Measurements from ENCODE around the gene CFAP74. TPM values are rescaled to one million over a fixed set of nuclear protein-coding genes. Genes with fewer than 3 reads are reported as not detected.

Gene CFAP74
- total RNA-seq, 1 experiment from 2014 or later = not detected

- no peak overlapping the region for H3K9ac ChIP-seq (ENCODE audit: low read length)
- H3K9me2 ChIP-seq (replicated peaks; ENCODE audit: low read length) = no peaks in the 10 kb centered on the region
- H3K4me1 ChIP-seq (ENCODE audit: insufficient read depth, low read length) = no peaks in the 10 kb centered on the region
- peak; percentile 26; the same call in 1 of the 2 replicates for ATAC-seq
- CTCF ChIA-PET = no interaction called here
- no TSS peak for BruUV-seq (replicated peaks)
- no peaks in the 10 kb centered on the region for H3K79me2 ChIP-seq (ENCODE audit: low read length)
- H3K27me3 ChIP-seq (ENCODE audit: low read length) = no peaks in the 10 kb centered on the region
- no peaks in the 10 kb centered on the region for H4K20me1 ChIP-seq (ENCODE audit: low read length)
- H3K36me3 ChIP-seq (ENCODE audit: low read depth, low read length) = no peaks in the 10 kb centered on the region
- no peak overlapping the region for H3K27ac ChIP-seq (ENCODE audit: low read length)
- POLR2A ChIA-PET (ENCODE audit: unreplicated experiment) = no interaction called here
- H2AFZ ChIP-seq (ENCODE audit: low read length) = no peak overlapping the region
- H3K4me2 ChIP-seq (ENCODE audit: low read length) = no peak overlapping the region
- no peaks in the 10 kb centered on the region for H3F3A ChIP-seq (ENCODE audit: low read length, unreplicated experiment)
- no peak overlapping the region for H3K4me3 ChIP-seq (ENCODE audit: low read length)
- intact Hi-C loops (cut with micrococcal nuclease) = no loop called here
- no peak for DNase-seq
- TF ChIP-seq EZH2 (IDR thresholded peaks at IDR 0.05; ENCODE audit: low read length, unreplicated experiment) = no peak
- no peak for TF ChIP-seq CTCF (conservative IDR thresholded peaks at IDR 0.05; ENCODE audit: low read depth, low read length)
- TF ChIP-seq EZH2phosphoT487 (IDR thresholded peaks at IDR 0.05; ENCODE audit: borderline replicate concordance, low read length) = no peak
- no peaks in the 10 kb centered on the region for H3K9me3 ChIP-seq (ENCODE audit: low read length)
Observed at GRCh38 chr1:1928231-1929101, 75.1 kb downstream of the CFAP74 start.

GRCh38 chr1:1927751-1928150, 75.8 kb downstream of the CFAP74 start:
- ChIA-PET CTCF (no interaction called here), POLR2A (ENCODE audit: unreplicated experiment) (no interaction called here)
- Histone ChIP-seq H3K27ac (ENCODE audit: low read length) (no peak overlapping the region), H3F3A (ENCODE audit: low read length, unreplicated experiment) (no peaks in the 10 kb centered on the region), H3K9me3 (ENCODE audit: low read length) (no peaks in the 10 kb centered on the region), H3K27me3 (ENCODE audit: low read length) (no peaks in the 10 kb centered on the region), H3K9ac (ENCODE audit: low read length) (no peak overlapping the region), H3K4me1 (ENCODE audit: insufficient read depth, low read length) (no peaks in the 10 kb centered on the region), H2AFZ (ENCODE audit: low read length) (no peak overlapping the region), H3K4me2 (ENCODE audit: low read length) (no peak overlapping the region), H4K20me1 (ENCODE audit: low read length) (no peaks in the 10 kb centered on the region), H3K36me3 (ENCODE audit: low read depth, low read length) (no peaks in the 10 kb centered on the region), H3K4me3 (ENCODE audit: low read length) (no peak overlapping the region), H3K9me2 (replicated peaks; ENCODE audit: low read length) (no peaks in the 10 kb centered on the region), H3K79me2 (ENCODE audit: low read length) (no peaks in the 10 kb centered on the region)
- DNase-seq (no peak), ATAC-seq (no peak)
- TF ChIP-seq CTCF (conservative IDR thresholded peaks at IDR 0.05; ENCODE audit: low read depth, low read length) = no peak
- no peak for TF ChIP-seq EZH2phosphoT487 (IDR thresholded peaks at IDR 0.05; ENCODE audit: borderline replicate concordance, low read length)
- no peak for TF ChIP-seq EZH2 (IDR thresholded peaks at IDR 0.05; ENCODE audit: low read length, unreplicated experiment)
- intact Hi-C loops (cut with micrococcal nuclease) = no loop called here
- no TSS peak for BruUV-seq (replicated peaks)

All from PC-3 (cell line).